ENCODE data around the gene CCL7.
A peak's percentile ranks its signal among the peaks of the same experiment; 100 is the strongest.

The CCL7 gene

DNA sequence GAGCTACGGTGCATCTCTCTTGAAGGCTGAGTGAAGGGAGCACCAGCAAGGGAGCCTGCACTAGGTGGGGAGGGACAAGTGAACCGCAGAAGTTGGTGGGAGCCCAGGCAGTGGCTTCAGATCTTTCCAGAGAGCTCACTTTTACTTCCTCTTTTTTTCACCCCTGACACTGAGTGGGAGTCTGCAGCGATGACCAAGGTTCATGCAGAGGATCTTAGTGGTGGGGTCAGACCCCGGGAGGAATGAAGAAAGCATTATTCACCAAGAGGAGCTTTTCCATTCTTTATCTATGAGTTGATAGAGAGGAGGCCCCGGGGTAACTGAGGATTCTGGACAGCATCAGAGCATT is 18.0 kb upstream of the CCL7 start:
- CTCF ChIA-PET = interaction anchor here (1.3 kb wide), 1 partner anchor 109 kb away, joined by 3 read pairs; no protein-coding TSS in a partner anchor
- H3K27ac ChIP-seq = peak overlapping the region; percentile 69
- DNase-seq (ENCODE audit: low spot score) = no peak
- POLR2A ChIA-PET (ENCODE audit: low non-redundant PET) = no interaction called here
- no peak for TF ChIP-seq CTCF (conservative IDR thresholded peaks at IDR 0.05; ENCODE audit: low read depth)

DNA sequence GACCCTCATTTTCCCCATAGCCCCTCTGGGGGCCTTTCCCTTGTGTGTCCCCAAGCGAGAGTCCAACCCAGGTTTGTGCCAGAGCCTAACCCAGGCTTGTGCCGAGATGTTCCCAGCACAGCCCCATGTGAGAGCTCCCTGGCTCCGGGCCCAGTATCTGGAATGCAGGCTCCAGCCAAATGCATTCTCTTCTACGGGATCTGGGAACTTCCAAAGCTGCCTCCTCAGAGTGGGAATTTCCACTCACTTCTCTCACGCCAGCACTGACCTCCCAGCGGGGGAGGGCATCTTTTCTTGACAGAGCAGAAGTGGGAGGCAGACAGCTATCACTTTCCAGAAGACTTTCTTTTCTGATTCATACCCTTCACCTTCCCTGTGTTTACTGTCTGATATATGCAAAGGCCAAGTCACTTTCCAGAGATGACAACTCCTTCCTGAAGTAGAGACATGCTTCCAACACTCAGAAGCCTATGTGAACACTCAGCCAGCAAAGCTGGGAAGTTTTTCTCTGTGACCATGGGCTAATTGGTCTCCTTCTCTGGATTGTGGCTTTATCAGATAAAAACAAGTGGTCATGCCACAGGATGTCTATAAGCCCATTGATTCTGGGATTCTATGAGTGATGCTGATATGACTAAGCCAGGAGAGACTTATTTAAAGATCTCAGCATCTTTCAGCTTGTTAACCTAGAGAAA is 17.4 kb upstream of the CCL7 start:
- DNase-seq (ENCODE audit: low spot score) = peak; percentile 36
- no peak for TF ChIP-seq CTCF (conservative IDR thresholded peaks at IDR 0.05; ENCODE audit: low read depth)

GRCh38 chr17:34253139-34253525 is 16.9 kb upstream of the CCL7 start:
- TF ChIP-seq CTCF (conservative IDR thresholded peaks at IDR 0.05; ENCODE audit: low read depth) = no peak
- ChIA-PET CTCF (interaction anchor here (0.5 to 0.7 kb wide), 2 partner anchors 101 to 474 kb away, joined by 3 read pairs; no protein-coding TSS in a partner anchor), POLR2A (ENCODE audit: low non-redundant PET) (no interaction called here)
- DNase-seq (ENCODE audit: low spot score) = no peak
- H3K27ac ChIP-seq = no peak overlapping the region

More for the DNA sequence above, 17.4 kb upstream of the CCL7 start:
- CTCF ChIA-PET = interaction anchor here (0.5 to 1.3 kb wide), 3 partner anchors 102 to 473 kb away, joined by 3 read pairs; no protein-coding TSS in a partner anchor
- POLR2A ChIA-PET (ENCODE audit: low non-redundant PET) = no interaction called here
- H3K27ac ChIP-seq = peak overlapping the region; percentile 69

- peak overlapping the region; percentile 81 for H3K27ac ChIP-seq
- POLR2A ChIA-PET (ENCODE audit: low non-redundant PET) = no interaction called here
- CTCF ChIA-PET = no interaction called here
- no peak for TF ChIP-seq CTCF (conservative IDR thresholded peaks at IDR 0.05; ENCODE audit: low read depth)
- no peak for DNase-seq (ENCODE audit: low spot score)
Measured at GRCh38 chr17:34254146-34254545, 15.9 kb upstream of the CCL7 start.

- CTCF ChIA-PET = no interaction called here
- DNase-seq (ENCODE audit: low spot score) = peak; percentile 34
- H3K27ac ChIP-seq = peak within 1 kb of the TSS; percentile 81
Measured at GRCh38 chr17:34254651-34255380, 15.2 kb upstream of the CCL7 start, which contains the start of gene CCL2. CCL2 (plus strand) TSS chr17:34255285; CDS start chr17:34255350, 65 bp downstream.

GRCh38 chr17:34255381-34255732 is 14.7 kb upstream of the CCL7 start:
- CTCF ChIA-PET = no interaction called here
- no peak for TF ChIP-seq CTCF (conservative IDR thresholded peaks at IDR 0.05; ENCODE audit: low read depth)
- no peak for DNase-seq (ENCODE audit: low spot score)
- H3K27ac ChIP-seq = peak overlapping the region; percentile 81
- POLR2A ChIA-PET (ENCODE audit: low non-redundant PET) = no interaction called here

More at GRCh38 chr17:34254651-34255380, 15.2 kb upstream of the CCL7 start, which contains the start of gene CCL2:
- TF ChIP-seq CTCF (conservative IDR thresholded peaks at IDR 0.05; ENCODE audit: low read depth) = no peak
- POLR2A ChIA-PET (ENCODE audit: low non-redundant PET) = no interaction called here

Data from RWPE1 (cell line).